ENCODE measurements around the gene CGNL1.

Gene CGNL1

GRCh38 chr15:57352535-57353316 is 23.6 kb upstream of the CGNL1 start:
- TF ChIP-seq ZBTB7A (IDR thresholded peaks at IDR 0.05; ENCODE audit: low read depth): no peak
- no peak for TF ChIP-seq YY1 (IDR thresholded peaks at IDR 0.05; ENCODE audit: low read depth)
- no peak for TF ChIP-seq EGR1 (IDR thresholded peaks at IDR 0.05)
- TF ChIP-seq NFIC (IDR thresholded peaks at IDR 0.05): no peak
- TF ChIP-seq TAF1 (IDR thresholded peaks at IDR 0.05; ENCODE audit: low read depth): no peak
- TF ChIP-seq, protein P1, sequence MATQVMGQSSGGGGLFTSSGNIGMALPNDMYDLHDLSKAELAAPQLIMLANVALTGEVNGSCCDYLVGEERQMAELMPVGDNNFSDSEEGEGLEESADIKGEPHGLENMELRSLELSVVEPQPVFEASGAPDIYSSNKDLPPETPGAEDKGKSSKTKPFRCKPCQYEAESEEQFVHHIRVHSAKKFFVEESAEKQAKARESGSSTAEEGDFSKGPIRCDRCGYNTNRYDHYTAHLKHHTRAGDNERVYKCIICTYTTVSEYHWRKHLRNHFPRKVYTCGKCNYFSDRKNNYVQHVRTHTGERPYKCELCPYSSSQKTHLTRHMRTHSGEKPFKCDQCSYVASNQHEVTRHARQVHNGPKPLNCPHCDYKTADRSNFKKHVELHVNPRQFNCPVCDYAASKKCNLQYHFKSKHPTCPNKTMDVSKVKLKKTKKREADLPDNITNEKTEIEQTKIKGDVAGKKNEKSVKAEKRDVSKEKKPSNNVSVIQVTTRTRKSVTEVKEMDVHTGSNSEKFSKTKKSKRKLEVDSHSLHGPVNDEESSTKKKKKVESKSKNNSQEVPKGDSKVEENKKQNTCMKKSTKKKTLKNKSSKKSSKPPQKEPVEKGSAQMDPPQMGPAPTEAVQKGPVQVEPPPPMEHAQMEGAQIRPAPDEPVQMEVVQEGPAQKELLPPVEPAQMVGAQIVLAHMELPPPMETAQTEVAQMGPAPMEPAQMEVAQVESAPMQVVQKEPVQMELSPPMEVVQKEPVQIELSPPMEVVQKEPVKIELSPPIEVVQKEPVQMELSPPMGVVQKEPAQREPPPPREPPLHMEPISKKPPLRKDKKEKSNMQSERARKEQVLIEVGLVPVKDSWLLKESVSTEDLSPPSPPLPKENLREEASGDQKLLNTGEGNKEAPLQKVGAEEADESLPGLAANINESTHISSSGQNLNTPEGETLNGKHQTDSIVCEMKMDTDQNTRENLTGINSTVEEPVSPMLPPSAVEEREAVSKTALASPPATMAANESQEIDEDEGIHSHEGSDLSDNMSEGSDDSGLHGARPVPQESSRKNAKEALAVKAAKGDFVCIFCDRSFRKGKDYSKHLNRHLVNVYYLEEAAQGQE (IDR thresholded peaks at IDR 0.05; ENCODE audit: low read depth): no peak
- TF ChIP-seq TCF12 (IDR thresholded peaks at IDR 0.05; ENCODE audit: low read depth): no peak
- no peak for TF ChIP-seq FOXM1 (IDR thresholded peaks at IDR 0.05; ENCODE audit: borderline replicate concordance, low read depth)
- no peak for TF ChIP-seq CREB1 (IDR thresholded peaks at IDR 0.05; ENCODE audit: low read depth)
- no peak for TF ChIP-seq CEBPB (IDR thresholded peaks at IDR 0.05)
- TF ChIP-seq, protein P2, sequence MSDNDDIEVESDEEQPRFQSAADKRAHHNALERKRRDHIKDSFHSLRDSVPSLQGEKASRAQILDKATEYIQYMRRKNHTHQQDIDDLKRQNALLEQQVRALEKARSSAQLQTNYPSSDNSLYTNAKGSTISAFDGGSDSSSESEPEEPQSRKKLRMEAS (IDR thresholded peaks at IDR 0.05): no peak
- TF ChIP-seq EP300 (IDR thresholded peaks at IDR 0.05; ENCODE audit: borderline replicate concordance): no peak

DNA sequence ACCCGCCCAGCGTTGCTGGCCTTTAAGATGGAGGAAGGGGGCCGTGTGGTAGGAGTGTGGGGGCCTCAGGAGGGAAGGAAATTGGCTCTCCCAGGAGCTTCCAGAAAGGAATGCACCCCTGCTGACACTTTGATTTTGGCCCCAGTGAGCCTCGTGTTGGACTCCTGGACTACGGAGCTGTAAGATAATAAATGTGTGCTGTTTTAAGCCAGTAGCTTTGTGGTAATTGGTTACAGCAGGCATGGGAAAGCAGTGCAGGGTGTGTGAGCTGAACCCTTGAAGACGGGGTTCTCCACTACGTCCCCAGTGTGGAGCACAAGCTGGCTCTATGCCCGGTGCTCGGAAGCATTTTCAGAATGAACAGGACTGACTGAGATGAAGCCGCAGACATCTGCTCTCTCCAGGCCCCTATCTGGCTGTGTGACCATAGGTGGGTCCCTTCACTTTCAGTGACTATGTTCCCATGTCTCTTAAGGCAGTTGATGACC is 22.9 kb upstream of the CGNL1 start:
- no peak for TF ChIP-seq CEBPB (IDR thresholded peaks at IDR 0.05)
- no peak for TF ChIP-seq EP300 (IDR thresholded peaks at IDR 0.05; ENCODE audit: borderline replicate concordance)
- TF ChIP-seq YY1 (IDR thresholded peaks at IDR 0.05; ENCODE audit: low read depth): no peak
- no peak for TF ChIP-seq EGR1 (IDR thresholded peaks at IDR 0.05)
- no peak for TF ChIP-seq NFIC (IDR thresholded peaks at IDR 0.05)
- TF ChIP-seq, protein P3, sequence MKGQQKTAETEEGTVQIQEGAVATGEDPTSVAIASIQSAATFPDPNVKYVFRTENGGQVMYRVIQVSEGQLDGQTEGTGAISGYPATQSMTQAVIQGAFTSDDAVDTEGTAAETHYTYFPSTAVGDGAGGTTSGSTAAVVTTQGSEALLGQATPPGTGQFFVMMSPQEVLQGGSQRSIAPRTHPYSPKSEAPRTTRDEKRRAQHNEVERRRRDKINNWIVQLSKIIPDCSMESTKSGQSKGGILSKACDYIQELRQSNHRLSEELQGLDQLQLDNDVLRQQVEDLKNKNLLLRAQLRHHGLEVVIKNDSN (IDR thresholded peaks at IDR 0.05): no peak
- TF ChIP-seq, protein P1 (IDR thresholded peaks at IDR 0.05; ENCODE audit: low read depth): no peak
- TF ChIP-seq TEAD4 (IDR thresholded peaks at IDR 0.05): no peak
- no peak for TF ChIP-seq RAD21 (IDR thresholded peaks at IDR 0.05; ENCODE audit: low read depth)
- no peak for TF ChIP-seq FOXM1 (IDR thresholded peaks at IDR 0.05; ENCODE audit: borderline replicate concordance, low read depth)
- TF ChIP-seq, protein P2 (IDR thresholded peaks at IDR 0.05): no peak
- TF ChIP-seq TAF1 (IDR thresholded peaks at IDR 0.05; ENCODE audit: low read depth): no peak

- no peak for TF ChIP-seq RAD21 (IDR thresholded peaks at IDR 0.05; ENCODE audit: low read depth)
- no peak for TF ChIP-seq TAF1 (IDR thresholded peaks at IDR 0.05; ENCODE audit: low read depth)
- TF ChIP-seq EP300 (IDR thresholded peaks at IDR 0.05; ENCODE audit: borderline replicate concordance): no peak
- TF ChIP-seq TEAD4 (IDR thresholded peaks at IDR 0.05): no peak
- TF ChIP-seq CREB1 (IDR thresholded peaks at IDR 0.05; ENCODE audit: low read depth): no peak
- TF ChIP-seq, protein P3 (IDR thresholded peaks at IDR 0.05): no peak
- no peak for TF ChIP-seq CEBPB (IDR thresholded peaks at IDR 0.05)
- TF ChIP-seq, protein P2 (IDR thresholded peaks at IDR 0.05): no peak
- TF ChIP-seq FOXM1 (IDR thresholded peaks at IDR 0.05; ENCODE audit: borderline replicate concordance, low read depth): no peak
- no peak for TF ChIP-seq EGR1 (IDR thresholded peaks at IDR 0.05)
Observed at GRCh38 chr15:57354436-57355123, 21.7 kb upstream of the CGNL1 start.

- TF ChIP-seq ZBTB7A (IDR thresholded peaks at IDR 0.05; ENCODE audit: low read depth) (no peak), CREB1 (IDR thresholded peaks at IDR 0.05; ENCODE audit: low read depth) (no peak), EGR1 (IDR thresholded peaks at IDR 0.05) (no peak), RAD21 (IDR thresholded peaks at IDR 0.05; ENCODE audit: low read depth) (no peak), NFIC (IDR thresholded peaks at IDR 0.05) (no peak), FOXM1 (IDR thresholded peaks at IDR 0.05; ENCODE audit: borderline replicate concordance, low read depth) (no peak), CEBPB (IDR thresholded peaks at IDR 0.05) (no peak)
Observed at GRCh38 chr15:57355259-57355658, 21.0 kb upstream of the CGNL1 start.

DNA sequence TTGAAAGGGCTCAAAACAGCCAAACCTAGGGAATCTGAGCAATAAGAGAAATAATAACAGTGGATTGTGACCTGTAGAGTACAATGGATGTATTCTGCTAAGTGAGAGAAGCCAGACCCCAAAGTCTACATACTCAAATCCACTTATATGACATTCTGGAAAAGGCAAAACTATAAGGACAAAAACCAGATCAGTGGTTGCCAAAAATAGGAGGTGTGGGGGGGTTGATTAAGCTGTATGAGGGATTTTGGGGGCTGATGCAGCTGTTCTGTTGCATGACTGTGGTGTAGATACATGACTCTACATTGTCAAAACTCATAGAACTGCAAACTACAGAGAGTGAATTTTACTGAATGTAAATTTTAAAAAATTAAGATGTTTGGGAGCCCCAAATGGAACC is 20.1 kb upstream of the CGNL1 start:
- TF ChIP-seq NFIC (IDR thresholded peaks at IDR 0.05) (no peak), YY1 (IDR thresholded peaks at IDR 0.05; ENCODE audit: low read depth) (no peak), FOXM1 (IDR thresholded peaks at IDR 0.05; ENCODE audit: borderline replicate concordance, low read depth) (no peak), CREB1 (IDR thresholded peaks at IDR 0.05; ENCODE audit: low read depth) (no peak), TEAD4 (IDR thresholded peaks at IDR 0.05) (no peak), RAD21 (IDR thresholded peaks at IDR 0.05; ENCODE audit: low read depth) (no peak), TCF12 (IDR thresholded peaks at IDR 0.05; ENCODE audit: low read depth) (no peak)
